Measurements from ENCODE around the gene PHLDB2. TPM values are rescaled to one million over a fixed set of nuclear protein-coding genes. Genes with fewer than 3 reads are reported as not detected.

PHLDB2 gene
- polyA plus RNA-seq, 1 donor (not counting 4 experiments of a cell fraction or from before 2014, with no cell fraction given) = 150 TPM

DNA sequence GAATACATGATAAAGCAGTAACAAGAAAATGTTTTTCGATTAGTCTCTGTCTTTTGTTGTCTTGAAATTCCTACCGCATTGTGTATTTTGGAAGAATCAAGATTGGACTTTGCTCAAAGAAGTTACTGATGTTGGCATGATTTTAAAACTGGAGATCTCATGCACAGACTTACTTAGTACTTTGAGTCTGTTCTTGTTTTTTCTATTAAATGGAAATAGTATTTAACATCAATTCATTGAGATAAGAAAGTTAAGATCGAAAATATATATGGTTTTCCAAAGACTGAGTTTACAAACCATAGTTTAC lies 122.3 kb downstream of the PHLDB2 start:
- TF ChIP-seq, protein P1, sequence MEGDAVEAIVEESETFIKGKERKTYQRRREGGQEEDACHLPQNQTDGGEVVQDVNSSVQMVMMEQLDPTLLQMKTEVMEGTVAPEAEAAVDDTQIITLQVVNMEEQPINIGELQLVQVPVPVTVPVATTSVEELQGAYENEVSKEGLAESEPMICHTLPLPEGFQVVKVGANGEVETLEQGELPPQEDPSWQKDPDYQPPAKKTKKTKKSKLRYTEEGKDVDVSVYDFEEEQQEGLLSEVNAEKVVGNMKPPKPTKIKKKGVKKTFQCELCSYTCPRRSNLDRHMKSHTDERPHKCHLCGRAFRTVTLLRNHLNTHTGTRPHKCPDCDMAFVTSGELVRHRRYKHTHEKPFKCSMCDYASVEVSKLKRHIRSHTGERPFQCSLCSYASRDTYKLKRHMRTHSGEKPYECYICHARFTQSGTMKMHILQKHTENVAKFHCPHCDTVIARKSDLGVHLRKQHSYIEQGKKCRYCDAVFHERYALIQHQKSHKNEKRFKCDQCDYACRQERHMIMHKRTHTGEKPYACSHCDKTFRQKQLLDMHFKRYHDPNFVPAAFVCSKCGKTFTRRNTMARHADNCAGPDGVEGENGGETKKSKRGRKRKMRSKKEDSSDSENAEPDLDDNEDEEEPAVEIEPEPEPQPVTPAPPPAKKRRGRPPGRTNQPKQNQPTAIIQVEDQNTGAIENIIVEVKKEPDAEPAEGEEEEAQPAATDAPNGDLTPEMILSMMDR (optimal IDR thresholded peaks at IDR 0.05 in 1 of 3, IDR thresholded peaks at IDR 0.05 in 1 of 3, conservative IDR thresholded peaks at IDR 0.05 in 1 of 3; ENCODE audit: extremely low read depth in 1 of 3, insufficient read depth in 2 of 3, low read length in 3 of 3) = no peak
- TF ChIP-seq EZH2 (IDR thresholded peaks at IDR 0.05; ENCODE audit: low read length) = no peak
- no peak overlapping the region for H3K4me2 ChIP-seq (ENCODE audit: control insufficient read depth, extremely low read depth, insufficient read depth, low read depth, low read length)
- no peak overlapping the region for H3K9ac ChIP-seq (ENCODE audit: control insufficient read depth, extremely low read depth, insufficient read depth, low read length)
- no peak overlapping the region for H3K4me3 ChIP-seq (ENCODE audit: control insufficient read depth in 2 of 3, extremely low read depth in 1 of 3, insufficient read depth in 2 of 3, low read depth in 1 of 3, low read length in 3 of 3)
- no peaks in the 10 kb centered on the region for H3K9me3 ChIP-seq (ENCODE audit: control insufficient read depth, low read depth, low read length)
- H2AFZ ChIP-seq (ENCODE audit: control insufficient read depth, low read length) = no peak overlapping the region
- no peaks in the 10 kb centered on the region for H3K27me3 ChIP-seq (ENCODE audit: control insufficient read depth, extremely low read depth, insufficient read depth, low read length)
- H4K20me1 ChIP-seq (ENCODE audit: control insufficient read depth, extremely low read depth, insufficient read depth, low read length) = no peaks in the 10 kb centered on the region
- H3K79me2 ChIP-seq (ENCODE audit: control insufficient read depth, insufficient read depth, low read length) = peaks cover 20% of the 10 kb centered on the region
- H3K9me1 ChIP-seq (ENCODE audit: control insufficient read depth, extremely low read depth, insufficient read depth, low read length) = no peaks in the 10 kb centered on the region
- dilution Hi-C loops (cut with MboI; ENCODE audit: extremely low pct_ligation_motif_present, low sequenced_read_pairs) = no loop called here
- H3K36me3 ChIP-seq (ENCODE audit: control insufficient read depth in 2 of 2, extremely low read depth in 1 of 2, insufficient read depth in 2 of 2, low read length in 2 of 2) = peaks cover 0 to 6% of the 10 kb centered on the region in 2 experiments
- peaks cover 8% of the 10 kb centered on the region for H3K4me1 ChIP-seq (ENCODE audit: control insufficient read depth, extremely low read depth, insufficient read depth, low read length)
- DNase-seq (ENCODE audit: low read depth, low spot score) = no peak
- no peak overlapping the region for H3K27ac ChIP-seq (ENCODE audit: control insufficient read depth, insufficient read depth, low read length)
- FAIRE-seq = no peak

DNA sequence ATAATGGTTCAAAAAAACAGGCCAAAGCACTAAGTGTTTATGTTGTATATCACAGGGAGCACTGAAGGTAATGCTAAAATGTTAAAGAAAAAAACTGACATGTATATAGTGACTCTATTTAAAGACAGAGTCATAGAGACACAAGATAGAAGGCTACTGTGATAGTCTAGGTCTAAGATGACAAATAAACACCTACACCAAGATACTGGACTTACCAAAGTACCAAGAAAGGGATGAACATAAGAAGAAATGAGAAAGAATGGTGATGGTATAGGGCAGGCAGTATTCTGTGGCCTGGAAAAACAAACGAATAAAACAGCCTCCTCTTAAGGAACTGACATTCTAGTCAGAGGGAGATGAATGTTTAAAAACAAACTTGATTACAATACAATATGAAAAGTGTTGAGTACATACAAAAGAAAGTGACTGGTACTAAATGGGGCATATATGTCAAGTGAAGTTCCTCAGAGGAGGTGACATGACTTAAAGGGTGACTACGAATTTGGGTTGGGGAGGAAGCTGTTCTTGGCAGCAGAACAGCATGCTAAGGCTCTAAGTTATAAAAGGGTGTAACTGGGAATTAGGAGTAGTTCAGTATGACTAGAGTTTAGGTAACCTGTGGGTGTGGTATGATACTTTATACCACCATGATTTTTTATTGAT lies 125.7 kb downstream of the PHLDB2 start:
- H3K27me3 ChIP-seq (ENCODE audit: control insufficient read depth, extremely low read depth, insufficient read depth, low read length) = no peaks in the 10 kb centered on the region
- H3K9me1 ChIP-seq (ENCODE audit: control insufficient read depth, extremely low read depth, insufficient read depth, low read length) = no peaks in the 10 kb centered on the region
- FAIRE-seq (no peak), DNase-seq (ENCODE audit: low read depth, low spot score) (no peak)
- peaks cover 19% of the 10 kb centered on the region for H3K79me2 ChIP-seq (ENCODE audit: control insufficient read depth, insufficient read depth, low read length)
- no peak overlapping the region for H2AFZ ChIP-seq (ENCODE audit: control insufficient read depth, low read length)
- TF ChIP-seq EZH2 (IDR thresholded peaks at IDR 0.05; ENCODE audit: low read length) = no peak
- TF ChIP-seq, protein P1 (optimal IDR thresholded peaks at IDR 0.05 in 1 of 3, IDR thresholded peaks at IDR 0.05 in 1 of 3, conservative IDR thresholded peaks at IDR 0.05 in 1 of 3; ENCODE audit: extremely low read depth in 1 of 3, insufficient read depth in 2 of 3, low read length in 3 of 3) = no peak
- H3K36me3 ChIP-seq (ENCODE audit: control insufficient read depth in 2 of 2, extremely low read depth in 1 of 2, insufficient read depth in 2 of 2, low read length in 2 of 2) = peaks cover 0 to 9% of the 10 kb centered on the region in 2 experiments
- peaks cover 8% of the 10 kb centered on the region for H3K4me1 ChIP-seq (ENCODE audit: control insufficient read depth, extremely low read depth, insufficient read depth, low read length)
- H3K4me3 ChIP-seq (ENCODE audit: control insufficient read depth in 2 of 3, extremely low read depth in 1 of 3, insufficient read depth in 2 of 3, low read depth in 1 of 3, low read length in 3 of 3) = no peak overlapping the region
- no peak overlapping the region for H3K27ac ChIP-seq (ENCODE audit: control insufficient read depth, insufficient read depth, low read length)
- dilution Hi-C loops (cut with MboI; ENCODE audit: extremely low pct_ligation_motif_present, low sequenced_read_pairs) = no loop called here
- H3K9ac ChIP-seq (ENCODE audit: control insufficient read depth, extremely low read depth, insufficient read depth, low read length) = no peak overlapping the region
- no peaks in the 10 kb centered on the region for H4K20me1 ChIP-seq (ENCODE audit: control insufficient read depth, extremely low read depth, insufficient read depth, low read length)
- H3K4me2 ChIP-seq (ENCODE audit: control insufficient read depth, extremely low read depth, insufficient read depth, low read depth, low read length) = no peak overlapping the region
- H3K9me3 ChIP-seq (ENCODE audit: control insufficient read depth, low read depth, low read length) = no peaks in the 10 kb centered on the region

All from keratinocyte (primary cell).